WTC11 (cell line): Measurements from ENCODE around the gene MAGEA6. TPM values are rescaled to one million over a fixed set of nuclear protein-coding genes. Genes with fewer than 3 reads are reported as not detected.

Experiments
- ATAC-seq: fragments of 200-7000 bp; cut with Tn5 transposase; 2 replicates; pipeline ENCODE4 v1.10.0; 2021; ENCODE audit warnings: mild to moderate bottlenecking, moderate library complexity
- CTCF ChIA-PET: fragments of 300-600 bp; sonication (Branson Sonifier 250); formaldehyde crosslinking; loops from one replicate; lab custom pipeline; 2021; ENCODE audit warnings: antibody characterized with exemption; lab: Charles Lee
- POLR2A ChIA-PET: fragments of 350-600 bp; sonication (Branson Sonifier 250); formaldehyde crosslinking; loops from one replicate; lab custom pipeline; 2021; ENCODE audit warnings: antibody characterized with exemption; lab: Charles Lee
- DNase-seq: peaks from one replicate; pipeline ENCODE4 v3.0.0; 2021; ENCODE audit warnings: low spot score
- H3K27ac Mint-ChIP-seq: 2 replicates; pipeline ENCODE4 v1.8.0; 2021; ENCODE audit warnings: mixed read lengths
- H3K27me3 Mint-ChIP-seq: 2 replicates; pipeline ENCODE4 v1.8.0; 2021; ENCODE audit warnings: low read depth, mild to moderate bottlenecking, moderate library complexity, mixed read lengths
- H3K36me3 Mint-ChIP-seq: 2 replicates; pipeline ENCODE4 v1.8.0; 2021; ENCODE audit warnings: mixed read lengths
- H3K4me1 Mint-ChIP-seq: 2 replicates; pipeline ENCODE4 v1.8.0; 2022; ENCODE audit warnings: mixed read lengths
- H3K4me3 Mint-ChIP-seq: 2 replicates; pipeline ENCODE4 v1.8.0; 2021; ENCODE audit warnings: mild to moderate bottlenecking, moderate library complexity, mixed read lengths
- H3K9me3 Mint-ChIP-seq: 2 replicates; pipeline ENCODE4 v1.8.0; 2021; ENCODE audit warnings: mixed read lengths
- CREB1 ChIP-seq: sonication (generic); formaldehyde crosslinking; IDR thresholded peaks from 2 replicates; pipeline ENCODE4 v1.8.0; 2023; ENCODE audit warnings: mild to moderate bottlenecking, missing genetic modification reagents
- ETV6 ChIP-seq: sonication (generic); formaldehyde crosslinking; IDR thresholded peaks from 2 replicates; pipeline ENCODE4 v1.8.1; 2022; ENCODE audit warnings: mild to moderate bottlenecking, missing genetic modification reagents
- FOXJ3 ChIP-seq: sonication (generic); formaldehyde crosslinking; IDR thresholded peaks from 2 replicates; pipeline ENCODE4 v1.9.0; 2021; ENCODE audit warnings: missing genetic modification reagents, mild to moderate bottlenecking, borderline replicate concordance
- GABPB1 ChIP-seq: sonication (generic); formaldehyde crosslinking; IDR thresholded peaks from 2 replicates; pipeline ENCODE4 v1.8.1; 2023; ENCODE audit warnings: mild to moderate bottlenecking, missing genetic modification reagents
- GTF2I ChIP-seq: fragments of 250-450 bp; sonication (Bioruptor Pico); conservative IDR thresholded peaks from 2 replicates; pipeline ENCODE4 v1.4.0; 2021; ENCODE audit warnings: mild to moderate bottlenecking
- HMGXB4 ChIP-seq: sonication (generic); formaldehyde crosslinking; IDR thresholded peaks from 2 replicates; pipeline ENCODE4 v1.8.1; 2023; ENCODE audit warnings: mild to moderate bottlenecking, moderate library complexity, missing genetic modification reagents
- MAX ChIP-seq: sonication (generic); formaldehyde crosslinking; IDR thresholded peaks from 2 replicates; pipeline ENCODE4 v1.8.0; 2022; ENCODE audit warnings: mild to moderate bottlenecking, missing genetic modification reagents
- NFATC4 ChIP-seq: fragments of 250-450 bp; sonication (Bioruptor Pico); IDR thresholded peaks from 2 replicates; pipeline ENCODE4 v1.9.0; 2021; ENCODE audit warnings: mild to moderate bottlenecking
- OVOL2 ChIP-seq: fragments of 250-450 bp; sonication (Bioruptor Pico); IDR thresholded peaks from 2 replicates; pipeline ENCODE4 v1.9.0; 2021; ENCODE audit warnings: mild to moderate bottlenecking, borderline replicate concordance
- RELA ChIP-seq: sonication (generic); formaldehyde crosslinking; IDR thresholded peaks from 2 replicates; pipeline ENCODE4 v1.8.1; 2022; ENCODE audit warnings: missing genetic modification reagents, mild to moderate bottlenecking, borderline replicate concordance
- SP1 ChIP-seq: sonication (generic); formaldehyde crosslinking; conservative IDR thresholded peaks from 2 replicates; pipeline ENCODE4 v1.8.1; 2022; ENCODE audit warnings: missing genetic modification reagents
- USF1 ChIP-seq: sonication (generic); formaldehyde crosslinking; IDR thresholded peaks from 2 replicates; pipeline ENCODE4 v1.8.0; 2022; ENCODE audit warnings: mild to moderate bottlenecking, missing genetic modification reagents
- ZNF121 ChIP-seq: sonication (generic); formaldehyde crosslinking; IDR thresholded peaks from 2 replicates; pipeline ENCODE4 v1.8.0; 2023; ENCODE audit warnings: missing genetic modification reagents
- ZNF232 ChIP-seq: sonication (generic); formaldehyde crosslinking; IDR thresholded peaks from 2 replicates; pipeline ENCODE4 v1.8.0; 2022; ENCODE audit warnings: mild to moderate bottlenecking, missing genetic modification reagents
- ZNF396 ChIP-seq: fragments of 250-450 bp; sonication (Bioruptor Pico); IDR thresholded peaks from 2 replicates; pipeline ENCODE4 v1.8.0; 2021; ENCODE audit warnings: mild to moderate bottlenecking, moderate library complexity, borderline replicate concordance
- total RNA-seq: library from RNA; stranded (reverse); gene quantifications from 3 replicates; pipeline ENCODE4 v1.2.3, GENCODE V29; 2021
- TF ChIP-seq, protein P1 (sequence below): sonication (generic); formaldehyde crosslinking; IDR thresholded peaks from 2 replicates; pipeline ENCODE4 v1.8.0; 2022; ENCODE audit warnings: missing genetic modification reagents
- TF ChIP-seq, protein P2 (sequence below): sonication (generic); formaldehyde crosslinking; IDR thresholded peaks from 2 replicates; pipeline ENCODE4 v1.8.1; 2023; ENCODE audit warnings: mild to moderate bottlenecking, missing genetic modification reagents, moderate library complexity
- TF ChIP-seq, protein P3 (sequence below): sonication (generic); formaldehyde crosslinking; IDR thresholded peaks from 2 replicates; pipeline ENCODE4 v1.8.1; 2023; ENCODE audit warnings: mild to moderate bottlenecking, missing genetic modification reagents, borderline replicate concordance
- TF ChIP-seq, protein P4 (sequence below): sonication (generic); formaldehyde crosslinking; IDR thresholded peaks from 2 replicates; pipeline ENCODE4 v1.8.1; 2023; ENCODE audit warnings: mild to moderate bottlenecking, missing genetic modification reagents

Gene MAGEA6
- total RNA-seq, 1 experiment from 2014 or later = 1.0 TPM

GRCh38 chrX:152725409-152725808 lies 44.1 kb downstream of the MAGEA6 start:
- Mint-ChIP-seq H3K4me3 (no peak overlapping the region), H3K9me3 (no peaks in the 10 kb centered on the region), H3K4me1 (no peaks in the 10 kb centered on the region), H3K27ac (no peak overlapping the region), H3K27me3 (peaks cover 3% of the 10 kb centered on the region), H3K36me3 (no peaks in the 10 kb centered on the region)
- ATAC-seq = no peak
- CTCF ChIA-PET = no interaction called here
- TF ChIP-seq, protein P1, sequence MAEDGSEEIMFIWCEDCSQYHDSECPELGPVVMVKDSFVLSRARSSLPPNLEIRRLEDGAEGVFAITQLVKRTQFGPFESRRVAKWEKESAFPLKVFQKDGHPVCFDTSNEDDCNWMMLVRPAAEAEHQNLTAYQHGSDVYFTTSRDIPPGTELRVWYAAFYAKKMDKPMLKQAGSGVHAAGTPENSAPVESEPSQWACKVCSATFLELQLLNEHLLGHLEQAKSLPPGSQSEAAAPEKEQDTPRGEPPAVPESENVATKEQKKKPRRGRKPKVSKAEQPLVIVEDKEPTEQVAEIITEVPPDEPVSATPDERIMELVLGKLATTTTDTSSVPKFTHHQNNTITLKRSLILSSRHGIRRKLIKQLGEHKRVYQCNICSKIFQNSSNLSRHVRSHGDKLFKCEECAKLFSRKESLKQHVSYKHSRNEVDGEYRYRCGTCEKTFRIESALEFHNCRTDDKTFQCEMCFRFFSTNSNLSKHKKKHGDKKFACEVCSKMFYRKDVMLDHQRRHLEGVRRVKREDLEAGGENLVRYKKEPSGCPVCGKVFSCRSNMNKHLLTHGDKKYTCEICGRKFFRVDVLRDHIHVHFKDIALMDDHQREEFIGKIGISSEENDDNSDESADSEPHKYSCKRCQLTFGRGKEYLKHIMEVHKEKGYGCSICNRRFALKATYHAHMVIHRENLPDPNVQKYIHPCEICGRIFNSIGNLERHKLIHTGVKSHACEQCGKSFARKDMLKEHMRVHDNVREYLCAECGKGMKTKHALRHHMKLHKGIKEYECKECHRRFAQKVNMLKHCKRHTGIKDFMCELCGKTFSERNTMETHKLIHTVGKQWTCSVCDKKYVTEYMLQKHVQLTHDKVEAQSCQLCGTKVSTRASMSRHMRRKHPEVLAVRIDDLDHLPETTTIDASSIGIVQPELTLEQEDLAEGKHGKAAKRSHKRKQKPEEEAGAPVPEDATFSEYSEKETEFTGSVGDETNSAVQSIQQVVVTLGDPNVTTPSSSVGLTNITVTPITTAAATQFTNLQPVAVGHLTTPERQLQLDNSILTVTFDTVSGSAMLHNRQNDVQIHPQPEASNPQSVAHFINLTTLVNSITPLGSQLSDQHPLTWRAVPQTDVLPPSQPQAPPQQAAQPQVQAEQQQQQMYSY (CRISPR knock-in tag) = no peak
- TF ChIP-seq USF1 (CRISPR knock-in tag) = no peak
- no peak for TF ChIP-seq GTF2I (CRISPR knock-in tag)
- no peak for TF ChIP-seq MAX
- no peak for TF ChIP-seq CREB1 (CRISPR knock-in tag)
- TF ChIP-seq, protein P2, sequence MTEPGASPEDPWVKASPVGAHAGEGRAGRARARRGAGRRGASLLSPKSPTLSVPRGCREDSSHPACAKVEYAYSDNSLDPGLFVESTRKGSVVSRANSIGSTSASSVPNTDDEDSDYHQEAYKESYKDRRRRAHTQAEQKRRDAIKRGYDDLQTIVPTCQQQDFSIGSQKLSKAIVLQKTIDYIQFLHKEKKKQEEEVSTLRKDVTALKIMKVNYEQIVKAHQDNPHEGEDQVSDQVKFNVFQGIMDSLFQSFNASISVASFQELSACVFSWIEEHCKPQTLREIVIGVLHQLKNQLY (CRISPR knock-in tag) = no peak
- no peak for TF ChIP-seq ZNF396 (CRISPR knock-in tag)
- no peak for TF ChIP-seq GABPB1 (CRISPR knock-in tag)
- no peak for TF ChIP-seq ZNF121 (CRISPR knock-in tag)
- no peak for TF ChIP-seq OVOL2
- no peak for TF ChIP-seq ZNF232 (CRISPR knock-in tag)
- no peak for TF ChIP-seq FOXJ3 (CRISPR knock-in tag)
- TF ChIP-seq, protein P3, sequence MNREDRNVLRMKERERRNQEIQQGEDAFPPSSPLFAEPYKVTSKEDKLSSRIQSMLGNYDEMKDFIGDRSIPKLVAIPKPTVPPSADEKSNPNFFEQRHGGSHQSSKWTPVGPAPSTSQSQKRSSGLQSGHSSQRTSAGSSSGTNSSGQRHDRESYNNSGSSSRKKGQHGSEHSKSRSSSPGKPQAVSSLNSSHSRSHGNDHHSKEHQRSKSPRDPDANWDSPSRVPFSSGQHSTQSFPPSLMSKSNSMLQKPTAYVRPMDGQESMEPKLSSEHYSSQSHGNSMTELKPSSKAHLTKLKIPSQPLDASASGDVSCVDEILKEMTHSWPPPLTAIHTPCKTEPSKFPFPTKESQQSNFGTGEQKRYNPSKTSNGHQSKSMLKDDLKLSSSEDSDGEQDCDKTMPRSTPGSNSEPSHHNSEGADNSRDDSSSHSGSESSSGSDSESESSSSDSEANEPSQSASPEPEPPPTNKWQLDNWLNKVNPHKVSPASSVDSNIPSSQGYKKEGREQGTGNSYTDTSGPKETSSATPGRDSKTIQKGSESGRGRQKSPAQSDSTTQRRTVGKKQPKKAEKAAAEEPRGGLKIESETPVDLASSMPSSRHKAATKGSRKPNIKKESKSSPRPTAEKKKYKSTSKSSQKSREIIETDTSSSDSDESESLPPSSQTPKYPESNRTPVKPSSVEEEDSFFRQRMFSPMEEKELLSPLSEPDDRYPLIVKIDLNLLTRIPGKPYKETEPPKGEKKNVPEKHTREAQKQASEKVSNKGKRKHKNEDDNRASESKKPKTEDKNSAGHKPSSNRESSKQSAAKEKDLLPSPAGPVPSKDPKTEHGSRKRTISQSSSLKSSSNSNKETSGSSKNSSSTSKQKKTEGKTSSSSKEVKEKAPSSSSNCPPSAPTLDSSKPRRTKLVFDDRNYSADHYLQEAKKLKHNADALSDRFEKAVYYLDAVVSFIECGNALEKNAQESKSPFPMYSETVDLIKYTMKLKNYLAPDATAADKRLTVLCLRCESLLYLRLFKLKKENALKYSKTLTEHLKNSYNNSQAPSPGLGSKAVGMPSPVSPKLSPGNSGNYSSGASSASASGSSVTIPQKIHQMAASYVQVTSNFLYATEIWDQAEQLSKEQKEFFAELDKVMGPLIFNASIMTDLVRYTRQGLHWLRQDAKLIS (CRISPR knock-in tag) = no peak
- no peak for TF ChIP-seq HMGXB4 (CRISPR knock-in tag)
- no peak for TF ChIP-seq SP1 (CRISPR knock-in tag)
- TF ChIP-seq ETV6 (CRISPR knock-in tag) = no peak
- TF ChIP-seq, protein P4, sequence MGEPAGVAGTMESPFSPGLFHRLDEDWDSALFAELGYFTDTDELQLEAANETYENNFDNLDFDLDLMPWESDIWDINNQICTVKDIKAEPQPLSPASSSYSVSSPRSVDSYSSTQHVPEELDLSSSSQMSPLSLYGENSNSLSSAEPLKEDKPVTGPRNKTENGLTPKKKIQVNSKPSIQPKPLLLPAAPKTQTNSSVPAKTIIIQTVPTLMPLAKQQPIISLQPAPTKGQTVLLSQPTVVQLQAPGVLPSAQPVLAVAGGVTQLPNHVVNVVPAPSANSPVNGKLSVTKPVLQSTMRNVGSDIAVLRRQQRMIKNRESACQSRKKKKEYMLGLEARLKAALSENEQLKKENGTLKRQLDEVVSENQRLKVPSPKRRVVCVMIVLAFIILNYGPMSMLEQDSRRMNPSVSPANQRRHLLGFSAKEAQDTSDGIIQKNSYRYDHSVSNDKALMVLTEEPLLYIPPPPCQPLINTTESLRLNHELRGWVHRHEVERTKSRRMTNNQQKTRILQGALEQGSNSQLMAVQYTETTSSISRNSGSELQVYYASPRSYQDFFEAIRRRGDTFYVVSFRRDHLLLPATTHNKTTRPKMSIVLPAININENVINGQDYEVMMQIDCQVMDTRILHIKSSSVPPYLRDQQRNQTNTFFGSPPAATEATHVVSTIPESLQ = no peak
- no peak for TF ChIP-seq NFATC4 (CRISPR knock-in tag)
- TF ChIP-seq RELA (CRISPR knock-in tag) = no peak
- POLR2A ChIA-PET = no interaction called here
- no peak for DNase-seq
